Heart left ventricle (tissue), 13 donors: Measurements from ENCODE around the gene SPSB3.

Source experiments
- POLR2A ChIP-seq, 2 donors: fragments of 450-650 bp; IDR thresholded peaks; one replicate each; pipeline ENCODE4 v1.6.1; 2017; ENCODE audit warnings: antibody characterized with exemption in 2 of 2, mild to moderate bottlenecking in 2 of 2, moderate library complexity in 2 of 2
- TF ChIP-seq, protein P1 (sequence below), 12 donors: fragments of 200-600 bp; sonication (generic) in 4 of 12; IDR thresholded peaks; one replicate each; pipeline versions ENCODE4 v1.5.0 to v1.8.0; 2018 to 2022; ENCODE audit warnings: antibody characterized with exemption in 12 of 12, mild to moderate bottlenecking in 5 of 12
- donor health status: ischemic (EF 13 %, LVEDD 7.1; RV severe dilation, severe dysfunction).
- donor health status: DM: no; HTN: yes; CAD: no.
- donor health status: DM: no; HTN: no; CAD: no.
- donor health status: ischemic (EF 25% LVEDD 6.9; RV normal size, moderate dysfunction).
- donor health status: ischemic (EF 25% LVEDD 5.7; RV mildly dilated, moderate dysfunction).
- donor health status: ischemic (EF 35%, LVEDD 5.7; RV mildly dilated, moderate dysfunction).
- donor health status: nonischemic (EF 11% LVEDD 7.7; RV severe dilation, severe dysfunction).
- donor health status: DM: yes; HTN: yes; CAD: no.
- donor health status: PGD.
- donor health status: ischemic (EF 29% LVEDD 5.4; RV normal size, mild dysfunction).
- donor health status: nonischemic (EF 23%, LVEDD 6.1; RV moderate dilation, normal function).

GRCh38 chr16:1745900-1746692 is 36.3 kb downstream of the SPSB3 start:
- TF ChIP-seq, protein P1, sequence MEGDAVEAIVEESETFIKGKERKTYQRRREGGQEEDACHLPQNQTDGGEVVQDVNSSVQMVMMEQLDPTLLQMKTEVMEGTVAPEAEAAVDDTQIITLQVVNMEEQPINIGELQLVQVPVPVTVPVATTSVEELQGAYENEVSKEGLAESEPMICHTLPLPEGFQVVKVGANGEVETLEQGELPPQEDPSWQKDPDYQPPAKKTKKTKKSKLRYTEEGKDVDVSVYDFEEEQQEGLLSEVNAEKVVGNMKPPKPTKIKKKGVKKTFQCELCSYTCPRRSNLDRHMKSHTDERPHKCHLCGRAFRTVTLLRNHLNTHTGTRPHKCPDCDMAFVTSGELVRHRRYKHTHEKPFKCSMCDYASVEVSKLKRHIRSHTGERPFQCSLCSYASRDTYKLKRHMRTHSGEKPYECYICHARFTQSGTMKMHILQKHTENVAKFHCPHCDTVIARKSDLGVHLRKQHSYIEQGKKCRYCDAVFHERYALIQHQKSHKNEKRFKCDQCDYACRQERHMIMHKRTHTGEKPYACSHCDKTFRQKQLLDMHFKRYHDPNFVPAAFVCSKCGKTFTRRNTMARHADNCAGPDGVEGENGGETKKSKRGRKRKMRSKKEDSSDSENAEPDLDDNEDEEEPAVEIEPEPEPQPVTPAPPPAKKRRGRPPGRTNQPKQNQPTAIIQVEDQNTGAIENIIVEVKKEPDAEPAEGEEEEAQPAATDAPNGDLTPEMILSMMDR (IDR thresholded peaks at IDR 0.05) = no peak
- no peak for TF ChIP-seq POLR2A (IDR thresholded peaks at IDR 0.05)
